Neural progenitor cell (in vitro differentiated cells): Measurements from ENCODE around the gene NOTCH4.

ENCODE experiments used
- EZH2 ChIP-seq: fragments of 200-600 bp; sonication (generic); IDR thresholded peaks from 2 replicates; pipeline ENCODE4 v1.6.1; 2017; ENCODE audit warnings: antibody characterized with exemption, mild to moderate bottlenecking, moderate library complexity
- EZH2phosphoT487 ChIP-seq: fragments of 200-600 bp; sonication (generic); IDR thresholded peaks from 2 replicates; pipeline ENCODE4 v1.6.1; 2017; ENCODE audit warnings: antibody characterized with exemption
- TF ChIP-seq, protein P1 (sequence below): fragments of 200-600 bp; sonication (generic); IDR thresholded peaks from 2 replicates; pipeline ENCODE4 v1.5.1; 2017; ENCODE audit warnings: antibody characterized with exemption, mild to moderate bottlenecking

DNA sequence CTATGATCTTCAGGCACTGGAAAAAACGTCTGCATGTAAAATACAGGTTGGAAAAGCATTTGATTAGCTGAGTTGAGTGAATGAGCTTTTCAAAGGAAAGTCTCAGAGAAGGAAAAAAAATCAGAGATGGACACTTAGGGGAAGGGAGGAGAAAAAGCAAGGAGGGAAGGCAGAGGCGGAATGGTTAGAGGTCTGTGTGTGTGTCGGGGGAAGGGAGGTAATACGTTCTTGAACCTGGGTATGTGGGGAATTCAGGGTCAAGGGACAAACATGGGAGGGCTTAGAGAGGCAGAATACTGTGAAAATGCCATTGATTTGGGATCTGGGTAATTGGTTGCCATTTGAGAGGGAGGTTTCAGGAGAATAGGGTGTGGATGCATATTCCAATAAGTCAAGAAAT, 77.2 kb downstream of the NOTCH4 start:
- TF ChIP-seq, protein P1, sequence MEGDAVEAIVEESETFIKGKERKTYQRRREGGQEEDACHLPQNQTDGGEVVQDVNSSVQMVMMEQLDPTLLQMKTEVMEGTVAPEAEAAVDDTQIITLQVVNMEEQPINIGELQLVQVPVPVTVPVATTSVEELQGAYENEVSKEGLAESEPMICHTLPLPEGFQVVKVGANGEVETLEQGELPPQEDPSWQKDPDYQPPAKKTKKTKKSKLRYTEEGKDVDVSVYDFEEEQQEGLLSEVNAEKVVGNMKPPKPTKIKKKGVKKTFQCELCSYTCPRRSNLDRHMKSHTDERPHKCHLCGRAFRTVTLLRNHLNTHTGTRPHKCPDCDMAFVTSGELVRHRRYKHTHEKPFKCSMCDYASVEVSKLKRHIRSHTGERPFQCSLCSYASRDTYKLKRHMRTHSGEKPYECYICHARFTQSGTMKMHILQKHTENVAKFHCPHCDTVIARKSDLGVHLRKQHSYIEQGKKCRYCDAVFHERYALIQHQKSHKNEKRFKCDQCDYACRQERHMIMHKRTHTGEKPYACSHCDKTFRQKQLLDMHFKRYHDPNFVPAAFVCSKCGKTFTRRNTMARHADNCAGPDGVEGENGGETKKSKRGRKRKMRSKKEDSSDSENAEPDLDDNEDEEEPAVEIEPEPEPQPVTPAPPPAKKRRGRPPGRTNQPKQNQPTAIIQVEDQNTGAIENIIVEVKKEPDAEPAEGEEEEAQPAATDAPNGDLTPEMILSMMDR, result no peak
- TF ChIP-seq EZH2phosphoT487 (no peak), EZH2 (no peak)
